NCI-H128 (cell line): ENCODE measurements around the gene AFF1.
"Not testable (repeated sequence)": the region's sequence is repeated elsewhere in the genome, so short reads cannot be mapped to it uniquely, and the experiment has no call there.

ENCODE experiments used
- DNase-seq: peaks from one replicate; lab custom pipeline; 2025; ENCODE audit not compliant: unreplicated experiment; lab: John Stamatoyannopoulos, UW

AFF1 gene

GRCh38 chr4:87134122-87134521 lies 199.3 kb downstream of the AFF1 start:
- no peak for DNase-seq

GRCh38 chr4:87141428-87141827 lies 206.6 kb downstream of the AFF1 start:
- no peak for DNase-seq

GRCh38 chr4:87144356-87144755 lies 209.5 kb downstream of the AFF1 start:
- DNase-seq = no peak

GRCh38 chr4:87145934-87146333 lies 211.1 kb downstream of the AFF1 start:
- not testable (repeated sequence) for DNase-seq

- no peak for DNase-seq
Observed at GRCh38 chr4:87147116-87147515, 212.3 kb downstream of the AFF1 start.

- DNase-seq = peak; percentile 57
Observed at GRCh38 chr4:87150498-87151261, 215.9 kb downstream of the AFF1 start.

- DNase-seq = no peak
Observed at GRCh38 chr4:87151730-87152129, 216.9 kb downstream of the AFF1 start.

GRCh38 chr4:87152310-87153041 lies 217.7 kb downstream of the AFF1 start:
- no peak for DNase-seq

GRCh38 chr4:87153078-87153870 lies 218.5 kb downstream of the AFF1 start:
- no peak for DNase-seq

- DNase-seq = no peak
Observed at GRCh38 chr4:87165892-87166291, 231.1 kb downstream of the AFF1 start.

- DNase-seq = no peak
Observed at GRCh38 chr4:87166296-87166854, 231.6 kb downstream of the AFF1 start.

GRCh38 chr4:87171944-87172343 lies 237.1 kb downstream of the AFF1 start:
- no peak for DNase-seq

GRCh38 chr4:87174672-87175071 lies 239.9 kb downstream of the AFF1 start:
- no peak for DNase-seq

GRCh38 chr4:87179751-87180150 lies 244.9 kb downstream of the AFF1 start:
- DNase-seq = no peak

- no peak for DNase-seq
Observed at GRCh38 chr4:87180767-87181166, 246.0 kb downstream of the AFF1 start.

GRCh38 chr4:87185146-87185870 lies 250.5 kb downstream of the AFF1 start:
- DNase-seq = no peak

- no peak for DNase-seq
Observed at GRCh38 chr4:87188048-87188447, 253.2 kb downstream of the AFF1 start.

GRCh38 chr4:87188932-87189331 lies 254.1 kb downstream of the AFF1 start:
- DNase-seq = no peak
